Naive thymus-derived CD8-positive, alpha-beta T cell (primary cell): ENCODE data around the gene TNFRSF1A. TPM values are rescaled to one million over a fixed set of nuclear protein-coding genes. Genes with fewer than 3 reads are reported as not detected.
A peak's percentile ranks its signal among the peaks of the same experiment; 100 is the strongest.
"Not testable (repeated sequence)": the region's sequence is repeated elsewhere in the genome, so short reads cannot be mapped to it uniquely, and the experiment has no call there.

ENCODE experiments used
- ATAC-seq, 2 donors: fragments of 150-1000 bp; cut with Tn5 transposase in 1 of 2; sonication (Bioruptor Pico), chemical (Tn5 transposase) in 1 of 2; 1 replicate in 1 of 2; 2 replicates in 1 of 2; pipeline ENCODE4 v1.10.0; 2021; ENCODE audit warnings: mild to moderate bottlenecking in 2 of 2, moderate library complexity in 2 of 2
- POLR2A ChIA-PET: fragments of 350-600 bp; sonication (Branson Sonifier 250); formaldehyde crosslinking; loops from one replicate; lab custom pipeline; 2021; ENCODE audit warnings: antibody characterized with exemption; lab: Charles Lee
- DNase-seq, 10 donors: peaks; one replicate each; pipeline versions ENCODE4 v3.0.0 to v3.0.0-alpha.2; 2020 to 2022
- H3K27ac Mint-ChIP-seq, 10 donors: one replicate each; pipeline ENCODE4 v1.8.0; 2020 to 2022; ENCODE audit warnings: mild to moderate bottlenecking in 10 of 10, mixed read lengths in 10 of 10, moderate library complexity in 4 of 10, inconsistent platforms in 1 of 10
- H3K27me3 Mint-ChIP-seq, 5 donors: one replicate each; pipeline ENCODE4 v1.8.0; 2021 to 2022; ENCODE audit warnings: mixed read lengths in 5 of 5
- H3K36me3 Mint-ChIP-seq, 3 donors: one replicate each; pipeline ENCODE4 v1.8.0; 2020 to 2022; ENCODE audit warnings: mixed read lengths in 3 of 3, mild to moderate bottlenecking in 2 of 3, inconsistent platforms in 1 of 3
- H3K4me1 Mint-ChIP-seq, 4 donors: one replicate each; pipeline ENCODE4 v1.8.0; 2021 to 2022; ENCODE audit warnings: mixed read lengths in 4 of 4
- H3K4me3 Mint-ChIP-seq, 10 donors: one replicate each; pipeline ENCODE4 v1.8.0; 2020 to 2022; ENCODE audit warnings: mild to moderate bottlenecking in 10 of 10, mixed read lengths in 10 of 10, moderate library complexity in 6 of 10, inconsistent platforms in 1 of 10
- H3K9me3 Mint-ChIP-seq, 9 donors: one replicate each; pipeline ENCODE4 v1.8.0; 2020 to 2022; ENCODE audit warnings: mixed read lengths in 9 of 9, mild to moderate bottlenecking in 3 of 9, inconsistent platforms in 1 of 9, moderate library complexity in 1 of 9
- polyA plus RNA-seq, 3 donors: library from polyadenylated mRNA; unstranded; fragments of 300-500 nt; fragmentation: Illumina TruSeq; gene quantifications; one replicate each; pipeline ENCODE4 v1.2.3, GENCODE V29; 2021
- total RNA-seq, 8 experiments: library from RNA in 2 of 8; stranded (reverse) in 2 of 8; gene quantifications; one replicate each; pipeline ENCODE4 v1.2.3 and lab custom pipeline; 2021 to 2026

TNFRSF1A gene
- total and polyA plus RNA-seq, 5 experiments from 2014 or later = 19.5 to 97.6 (median 43.7) TPM

DNA sequence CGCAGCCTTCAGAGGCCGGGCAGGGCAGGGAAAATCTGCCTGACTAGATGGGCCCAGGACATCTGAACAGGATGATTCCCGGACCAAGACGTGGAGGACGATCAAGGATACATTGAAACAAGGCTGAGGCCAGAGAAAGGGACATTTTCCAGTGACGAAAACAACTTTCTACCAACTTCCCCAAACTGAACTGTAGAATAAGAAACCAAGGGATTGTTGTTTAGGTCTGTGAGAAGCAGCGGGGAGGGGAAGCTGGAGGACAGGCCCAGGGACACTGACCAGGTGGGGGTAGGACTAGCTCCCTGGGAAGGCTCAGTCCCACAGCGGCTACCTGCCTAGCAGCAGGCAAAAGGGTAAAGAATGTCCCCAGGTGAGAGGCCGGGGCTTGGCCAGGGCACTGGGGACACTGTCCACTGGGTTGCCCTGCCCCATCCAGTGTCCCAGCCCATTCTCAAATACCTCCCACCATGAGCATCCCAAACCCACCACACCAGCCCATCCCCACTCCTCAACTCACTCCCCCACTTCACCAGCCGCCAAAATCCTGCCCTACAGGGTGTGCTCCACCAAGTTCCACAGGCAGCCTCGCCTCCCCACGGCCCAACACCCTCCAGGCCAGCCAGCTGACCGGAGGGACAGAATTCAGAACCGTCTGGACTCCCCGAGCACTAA is 995 bp downstream of the TNFRSF1A start:
- no peak overlapping the region for H3K27ac Mint-ChIP-seq
- no peak overlapping the region for H3K4me3 Mint-ChIP-seq
- peaks cover 0 to 3% (median 0%) of the 10 kb centered on the region in 5 donors for H3K27me3 Mint-ChIP-seq
- H3K4me1 Mint-ChIP-seq = peaks cover 26 to 47% (median 42%) of the 10 kb centered on the region in 4 donors
- H3K36me3 Mint-ChIP-seq = peaks cover 0 to 2% (median 0%) of the 10 kb centered on the region in 3 donors
- H3K9me3 Mint-ChIP-seq = no peaks in the 10 kb centered on the region
- no peak for DNase-seq
- no peak for ATAC-seq
- POLR2A ChIA-PET = interaction anchor here (0.6 to 17.3 kb wide), 12 partner anchors 8 to 130 kb away, joined by 3 to 358 read pairs (median 5); partner anchors contain the start of genes CD27 and VAMP1

DNA sequence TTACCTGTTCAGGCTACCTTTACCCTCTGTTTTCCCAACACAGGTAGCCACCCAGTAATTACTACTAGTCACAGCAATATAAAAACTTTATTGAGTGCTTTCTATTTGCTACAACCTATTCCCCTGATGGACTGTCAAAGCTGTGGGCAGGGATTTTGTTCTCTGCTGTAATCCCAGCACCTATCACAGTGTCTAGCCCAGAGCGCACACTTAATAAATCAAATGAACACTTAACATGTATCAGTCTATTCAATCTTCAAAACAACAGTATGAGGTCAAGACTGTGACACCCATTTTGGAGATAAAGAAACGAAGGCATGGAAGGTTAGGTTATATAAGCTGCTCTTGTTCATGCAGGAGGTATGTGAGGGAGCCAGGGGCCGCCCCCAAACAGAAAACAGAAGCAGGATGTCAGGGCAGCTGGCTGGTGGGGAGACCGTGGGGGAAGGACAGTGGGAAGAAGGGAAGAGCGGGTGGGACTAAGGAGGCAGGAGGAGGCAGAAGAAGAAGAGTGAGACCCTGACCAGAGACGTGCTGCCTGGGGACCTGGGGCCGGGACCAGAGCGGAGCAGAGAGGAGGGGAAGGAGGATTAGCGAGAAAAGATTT is 1.7 kb downstream of the TNFRSF1A start:
- Mint-ChIP-seq H3K27ac (no peak overlapping the region), H3K4me3 (no peak overlapping the region), H3K27me3 (peaks cover 0 to 1% (median 0%) of the 10 kb centered on the region in 5 donors), H3K36me3 (peaks cover 0 to 6% (median 0%) of the 10 kb centered on the region in 3 donors), H3K4me1 (peaks cover 26 to 47% (median 42%) of the 10 kb centered on the region in 4 donors), H3K9me3 (no peaks in the 10 kb centered on the region)
- ATAC-seq (no peak), DNase-seq (peak in 2 of 10 donors; percentile 44 to 47)
- POLR2A ChIA-PET = interaction anchor here (0.6 to 17.3 kb wide), 20 partner anchors 9 to 314 kb away, joined by 3 to 358 read pairs (median 5); partner anchors contain the start of genes CD27, MRPL51 and VAMP1

DNA sequence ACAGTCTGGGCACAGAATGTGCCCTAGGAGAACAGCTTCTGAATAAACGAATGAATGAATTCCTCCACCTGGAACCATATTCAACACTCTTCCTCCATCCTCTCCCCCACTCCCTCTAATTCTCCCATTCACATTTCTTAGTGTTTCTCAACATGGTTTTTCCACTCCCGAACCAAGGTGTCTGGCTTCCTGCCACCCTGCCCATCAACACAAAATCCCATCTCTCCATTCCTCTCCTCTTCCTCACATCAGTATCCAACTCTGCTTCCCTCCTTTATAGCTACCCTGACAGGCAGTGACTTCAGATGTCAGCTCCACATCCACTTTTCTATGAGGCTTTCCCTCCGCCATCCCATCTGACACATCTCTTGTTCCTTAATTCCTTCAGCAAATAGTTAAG is 2.9 kb downstream of the TNFRSF1A start:
- Mint-ChIP-seq H3K27ac (no peak overlapping the region), H3K9me3 (no peaks in the 10 kb centered on the region), H3K4me3 (no peak overlapping the region), H3K27me3 (no peaks in the 10 kb centered on the region), H3K36me3 (peaks cover 0 to 11% (median 1%) of the 10 kb centered on the region in 3 donors), H3K4me1 (peaks cover 32 to 53% (median 49%) of the 10 kb centered on the region in 4 donors)
- ATAC-seq (no peak), DNase-seq (no peak)
- POLR2A ChIA-PET = interaction anchor here (0.7 to 17.3 kb wide), 13 partner anchors 12 to 197 kb away, joined by 3 to 358 read pairs (median 5); partner anchors contain the start of genes CD27, MRPL51, TAPBPL and VAMP1

DNA sequence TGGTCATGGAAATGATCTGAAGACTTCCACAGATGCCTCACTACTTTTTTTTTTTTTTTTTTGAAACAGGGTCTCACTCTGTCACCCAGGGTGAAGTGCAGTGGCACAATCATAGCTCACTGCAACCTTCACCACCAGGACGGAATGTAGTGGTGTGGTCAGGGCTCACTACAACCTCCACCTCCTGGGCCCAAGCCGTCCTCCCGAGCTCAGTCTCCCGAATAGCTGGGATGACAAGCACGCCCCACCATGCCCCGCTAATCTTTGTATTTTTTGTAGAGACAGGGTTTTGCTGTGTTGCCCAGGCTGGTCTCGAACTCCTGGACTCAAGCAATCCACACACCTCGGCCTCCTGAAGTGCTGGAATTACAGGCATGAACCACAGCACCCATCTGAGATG is 3.3 kb downstream of the TNFRSF1A start:
- POLR2A ChIA-PET = interaction anchor here (0.8 to 17.3 kb wide), 11 partner anchors 8 to 197 kb away, joined by 3 to 358 read pairs (median 9); partner anchors contain the start of genes MRPL51, TAPBPL and VAMP1
- H3K9me3 Mint-ChIP-seq, H3K27ac Mint-ChIP-seq, ATAC-seq, H3K4me3 Mint-ChIP-seq, H3K27me3 Mint-ChIP-seq, DNase-seq: not testable (repeated sequence)
- H3K4me1 Mint-ChIP-seq = peaks cover 34 to 53% (median 49%) of the 10 kb centered on the region in 4 donors
- H3K36me3 Mint-ChIP-seq = peaks cover 0 to 15% (median 5%) of the 10 kb centered on the region in 3 donors

DNA sequence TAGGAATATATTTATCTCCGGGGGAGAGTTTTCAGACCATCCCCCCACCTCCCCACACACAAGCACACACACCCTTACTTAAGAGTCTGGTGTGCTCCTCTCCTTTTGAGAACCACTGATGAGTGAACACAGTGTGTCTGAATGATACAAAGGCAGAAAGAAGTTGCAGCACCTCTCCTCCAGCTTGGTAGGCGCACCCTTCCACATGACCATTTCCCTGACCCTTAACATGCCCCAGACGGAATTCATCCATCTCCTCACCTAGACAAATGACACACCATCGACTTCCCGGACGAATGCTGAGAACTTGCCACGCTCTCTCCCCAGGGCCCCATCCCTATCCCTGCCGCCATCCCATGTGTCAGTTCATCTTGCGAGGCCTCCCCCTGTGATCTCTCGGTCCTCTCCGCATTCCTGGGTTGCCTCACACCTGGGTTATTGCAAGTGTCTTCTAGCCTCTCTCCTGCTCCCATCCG is 3.9 kb downstream of the TNFRSF1A start:
- H3K4me1 Mint-ChIP-seq = peaks cover 36 to 53% (median 49%) of the 10 kb centered on the region in 4 donors
- H3K27ac Mint-ChIP-seq = no peak overlapping the region
- H3K9me3 Mint-ChIP-seq = no peaks in the 10 kb centered on the region
- H3K4me3 Mint-ChIP-seq = no peak overlapping the region
- H3K36me3 Mint-ChIP-seq = peaks cover 0 to 20% (median 8%) of the 10 kb centered on the region in 3 donors
- POLR2A ChIA-PET = interaction anchor here (0.8 to 17.3 kb wide), 7 partner anchors 8 to 155 kb away, joined by 5 to 358 read pairs (median 31); partner anchors contain the start of gene MRPL51
- H3K27me3 Mint-ChIP-seq = no peaks in the 10 kb centered on the region
- ATAC-seq (no peak), DNase-seq (peak in 1 of 10 donors; percentile 41)

DNA sequence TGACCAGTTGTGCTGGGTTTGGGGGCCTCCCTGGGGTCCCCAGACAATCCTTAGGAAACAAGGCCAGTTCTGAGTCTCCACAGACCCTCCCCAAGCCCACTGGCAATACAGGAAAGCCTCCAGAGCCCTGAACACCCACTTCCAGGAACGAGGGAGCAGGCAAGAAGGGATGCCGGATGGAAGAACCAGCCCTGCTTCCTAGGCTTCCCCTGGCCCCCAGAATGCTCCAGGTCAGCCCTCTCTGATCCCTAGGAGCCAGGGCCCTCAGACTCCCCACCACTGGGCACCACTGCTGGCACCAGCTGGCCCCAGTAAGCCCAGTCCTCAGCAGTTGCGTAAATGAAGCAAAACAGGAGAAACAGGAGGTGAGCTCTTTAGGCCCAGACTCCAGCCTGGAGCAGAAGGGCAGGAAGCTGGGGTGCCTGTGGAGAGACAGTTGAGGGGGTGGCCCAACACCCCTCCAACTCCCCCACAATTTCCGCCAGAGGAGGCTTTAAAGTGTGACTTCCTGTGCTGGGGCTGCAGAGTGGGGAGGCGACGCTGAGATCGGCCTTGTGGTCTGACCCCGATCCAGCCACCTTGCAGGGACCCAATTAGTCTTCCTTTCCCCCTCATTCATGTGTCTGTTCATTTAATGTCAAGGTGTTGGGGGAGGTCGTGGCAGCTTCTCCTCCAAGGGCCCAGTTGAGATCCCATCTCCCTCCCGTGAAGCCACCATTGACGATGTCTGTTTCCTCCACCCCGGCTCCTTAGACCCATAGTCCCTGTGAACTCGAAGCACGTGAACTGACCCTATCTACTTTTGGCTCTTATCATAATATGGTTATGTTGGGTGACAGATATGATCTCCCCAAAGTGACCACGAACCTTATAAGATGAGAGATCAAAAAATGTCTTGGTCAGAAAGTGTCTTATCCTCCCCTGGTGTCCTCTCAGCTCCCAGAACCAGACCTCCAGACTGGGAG is 4.7 kb downstream of the TNFRSF1A start:
- ATAC-seq (peak; percentile 36 to 54), DNase-seq (peak; percentile 40 to 79 (median 64))
- peaks cover 0 to 28% (median 11%) of the 10 kb centered on the region in 3 donors for H3K36me3 Mint-ChIP-seq
- H3K4me3 Mint-ChIP-seq = no peak overlapping the region
- peaks cover 37 to 53% (median 49%) of the 10 kb centered on the region in 4 donors for H3K4me1 Mint-ChIP-seq
- H3K27me3 Mint-ChIP-seq = no peaks in the 10 kb centered on the region
- H3K9me3 Mint-ChIP-seq = no peaks in the 10 kb centered on the region
- POLR2A ChIA-PET = interaction anchor here (0.6 to 17.3 kb wide), 18 partner anchors 9 to 352 kb away, joined by 3 to 358 read pairs (median 17); partner anchors contain the start of genes CD27, MRPL51, TAPBPL and VAMP1
- no peak overlapping the region for H3K27ac Mint-ChIP-seq

DNA sequence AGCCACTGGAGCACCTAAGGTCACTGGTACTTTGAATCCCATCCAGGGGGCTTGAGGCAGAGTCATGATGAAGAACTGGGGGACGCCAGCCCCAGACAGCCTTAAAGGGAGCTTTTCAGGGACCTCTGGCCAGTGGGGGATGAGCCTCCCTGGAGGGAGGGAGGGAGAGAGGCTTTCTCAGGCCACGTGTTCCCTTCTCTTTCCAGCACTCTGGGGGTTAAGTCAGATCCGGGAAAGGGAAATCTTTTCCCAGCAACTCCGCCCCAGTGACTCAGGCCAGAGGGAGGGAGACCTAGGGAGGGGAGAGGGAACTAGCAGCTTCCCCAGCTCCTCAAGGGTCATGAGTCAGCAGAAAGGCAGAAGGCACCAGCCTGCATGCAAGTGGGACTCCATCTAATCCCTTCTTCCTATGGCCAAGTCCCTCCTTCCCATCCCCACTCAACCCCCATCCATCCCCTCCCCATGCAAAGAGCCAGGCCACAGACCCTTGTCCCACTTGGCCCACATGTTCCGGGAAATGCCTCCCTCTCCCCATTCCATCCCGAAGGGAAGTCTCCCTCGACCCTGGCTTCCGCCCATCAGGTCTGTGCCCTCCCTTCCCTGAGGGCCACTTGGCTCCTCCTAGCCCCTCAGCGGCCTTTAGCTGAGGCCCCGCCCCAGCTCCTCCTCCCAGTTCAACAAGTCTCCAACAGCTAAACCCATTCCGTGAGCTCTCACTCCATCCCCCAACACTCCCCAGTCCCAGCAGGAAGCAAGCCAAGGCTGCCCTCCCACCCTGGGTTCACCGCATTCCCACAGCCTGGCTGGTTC is 5.6 kb downstream of the TNFRSF1A start:
- peak in 6 of 10 donors; percentile 19 to 46 (median 33) for DNase-seq
- Mint-ChIP-seq H3K4me3 (no peak overlapping the region), H3K4me1 (peaks cover 35 to 52% (median 48%) of the 10 kb centered on the region in 4 donors), H3K27ac (peak overlapping the region in 1 of 10 donors; percentile 81), H3K9me3 (no peaks in the 10 kb centered on the region), H3K27me3 (peaks cover 0 to 2% (median 0%) of the 10 kb centered on the region in 5 donors), H3K36me3 (peaks cover 0 to 37% (median 14%) of the 10 kb centered on the region in 3 donors)
- POLR2A ChIA-PET = interaction anchor here (0.6 to 17.3 kb wide), 21 partner anchors 10 to 353 kb away, joined by 3 to 358 read pairs (median 8); partner anchors contain the start of genes CD27, MRPL51, TAPBPL and VAMP1
- ATAC-seq = peak; percentile 18 to 21

DNA sequence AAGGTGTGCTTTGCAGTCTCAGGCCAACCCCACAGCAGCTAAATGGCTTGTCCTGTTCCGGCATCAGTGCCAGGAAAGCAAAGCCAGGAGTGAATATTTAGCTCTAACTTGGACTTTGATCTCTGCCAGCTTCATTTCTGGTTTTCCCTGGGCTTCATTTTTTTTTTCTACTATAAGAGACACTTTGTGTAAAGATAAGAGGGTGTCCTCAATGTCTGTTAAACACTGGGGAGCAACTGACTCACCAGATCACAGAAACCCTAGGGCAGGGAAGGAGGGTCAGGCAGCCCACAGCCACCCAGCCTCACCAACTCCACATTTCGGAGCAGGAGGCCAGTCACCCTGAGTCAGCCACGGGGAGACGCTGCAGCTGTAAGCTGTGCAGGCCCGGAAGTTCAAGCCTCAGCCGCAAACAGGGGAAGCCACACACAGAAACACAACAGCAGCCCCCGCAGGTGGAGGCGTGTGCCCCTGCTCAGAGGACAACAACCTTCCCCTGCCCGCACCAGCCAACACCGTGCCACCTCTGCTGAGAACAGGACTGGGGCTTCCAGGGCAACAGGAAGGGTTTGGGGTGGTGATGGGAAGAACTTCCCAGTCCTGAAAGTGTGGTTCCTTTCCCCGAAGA is 6.3 kb downstream of the TNFRSF1A start:
- Mint-ChIP-seq H3K4me1 (peaks cover 36 to 59% (median 52%) of the 10 kb centered on the region in 4 donors), H3K4me3 (no peak overlapping the region), H3K27ac (peak overlapping the region in 1 of 10 donors; percentile 81), H3K27me3 (peaks cover 0 to 3% (median 0%) of the 10 kb centered on the region in 5 donors), H3K36me3 (peaks cover 0 to 42% (median 19%) of the 10 kb centered on the region in 3 donors), H3K9me3 (no peaks in the 10 kb centered on the region)
- DNase-seq = peak; percentile 64 to 93 (median 80)
- POLR2A ChIA-PET = interaction anchor here (0.8 to 17.3 kb wide), 23 partner anchors 9 to 270 kb away, joined by 3 to 358 read pairs (median 12); partner anchors contain the start of genes CD27, GAPDH, LTBR and MRPL51
- peak; percentile 74 to 80 for ATAC-seq

DNA sequence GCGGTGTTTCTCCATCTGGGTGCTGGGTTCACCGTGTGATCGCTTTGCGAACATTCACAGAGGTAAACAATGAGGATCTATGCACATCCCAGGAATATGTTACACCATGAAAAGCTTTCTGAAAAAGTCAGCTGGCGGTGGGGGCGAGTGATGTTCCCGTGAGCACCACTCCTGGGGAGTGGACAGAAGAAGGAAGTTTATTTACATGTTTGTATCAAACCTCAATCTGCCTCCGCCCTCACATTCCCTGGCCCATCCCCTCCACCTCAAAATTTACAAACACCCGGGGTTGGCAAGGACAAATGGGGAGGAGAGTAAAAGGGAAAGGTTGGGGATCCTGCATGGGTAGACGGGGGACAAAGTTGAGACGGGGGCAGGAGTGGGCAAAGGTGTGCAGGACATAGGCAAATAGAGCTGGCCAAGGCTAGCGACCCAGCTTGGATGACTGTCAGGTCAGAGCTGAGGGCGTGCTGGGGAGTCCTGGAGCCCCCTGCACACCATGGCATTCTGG is 6.9 kb downstream of the TNFRSF1A start:
- peak overlapping the region in 1 of 10 donors; percentile 81 for H3K27ac Mint-ChIP-seq
- H3K9me3 Mint-ChIP-seq = no peaks in the 10 kb centered on the region
- H3K36me3 Mint-ChIP-seq = peaks cover 0 to 48% (median 21%) of the 10 kb centered on the region in 3 donors
- ATAC-seq (no peak), DNase-seq (no peak)
- peaks cover 0 to 3% (median 0%) of the 10 kb centered on the region in 5 donors for H3K27me3 Mint-ChIP-seq
- POLR2A ChIA-PET = interaction anchor here (0.8 to 17.3 kb wide), 21 partner anchors 9 to 222 kb away, joined by 3 to 358 read pairs (median 13); partner anchors contain the start of genes CD27, GAPDH, LTBR and MRPL51
- no peak overlapping the region for H3K4me3 Mint-ChIP-seq
- peaks cover 38 to 64% (median 55%) of the 10 kb centered on the region in 4 donors for H3K4me1 Mint-ChIP-seq

DNA sequence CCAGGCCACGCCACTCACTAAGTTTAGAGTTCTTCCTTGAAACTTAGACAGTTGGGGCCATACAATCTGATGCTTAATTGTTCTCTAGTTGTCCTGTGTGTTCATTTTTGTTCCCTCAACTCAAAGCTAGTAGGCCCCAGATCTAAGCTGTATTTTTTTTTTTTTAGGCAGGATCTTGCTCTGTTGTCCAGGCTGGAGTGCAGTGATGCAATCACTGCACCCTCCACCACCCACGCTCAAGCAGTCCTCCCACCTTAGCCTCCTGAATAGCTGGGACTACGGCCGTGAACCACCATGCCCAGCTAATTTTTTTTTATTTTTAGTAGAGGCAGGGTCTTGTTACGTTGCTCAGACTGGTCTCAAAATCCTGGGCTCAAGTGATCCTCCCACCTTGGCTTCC is 7.5 kb downstream of the TNFRSF1A start:
- Mint-ChIP-seq H3K4me3 (peak overlapping the region in 6 of 10 donors; percentile 39 to 90 (median 75)), H3K27ac (peak overlapping the region in 3 of 10 donors; percentile 81 to 98 (median 93)), H3K4me1 (peaks cover 38 to 68% (median 55%) of the 10 kb centered on the region in 4 donors), H3K9me3 (no peaks in the 10 kb centered on the region), H3K27me3 (peaks cover 0 to 3% (median 0%) of the 10 kb centered on the region in 5 donors), H3K36me3 (peaks cover 0 to 52% (median 21%) of the 10 kb centered on the region in 3 donors)
- DNase-seq (no peak), ATAC-seq (no peak)
- POLR2A ChIA-PET = interaction anchor here (0.8 to 17.3 kb wide), 16 partner anchors 9 to 223 kb away, joined by 3 to 358 read pairs (median 26); partner anchors contain the start of genes CD27, GAPDH, LTBR and TAPBPL
